Frontal cortex (tissue), 4 donors: ENCODE results near the gene ARFRP1. TPM values are rescaled to one million over a fixed set of nuclear protein-coding genes. Genes with fewer than 3 reads are reported as not detected.
"Not testable (repeated sequence)": the region's sequence is repeated elsewhere in the genome, so short reads cannot be mapped to it uniquely, and the experiment has no call there.

Source experiments
- DNase-seq, 2 donors: peaks; one replicate each; pipeline ENCODE4 v3.0.0; 2012; ENCODE audit warnings: low spot score in 2 of 2
- FAIRE-seq: peaks from 2 replicates; lab custom pipeline; 2012; peaks lifted over from hg19 to GRCh38; lab: Jason Lieb, UNC
- total RNA-seq: library from RNA; depleted of rRNA; stranded (reverse); fragments of >200 nt; gene quantifications from one replicate; pipeline ENCODE4 v1.2.3, GENCODE V29; 2014
- donor health status: control.
- donor health status: control.
- donor health status: control.

Gene ARFRP1
- total RNA-seq, 1 donor from 2014 or later: 18.3 TPM

DNA sequence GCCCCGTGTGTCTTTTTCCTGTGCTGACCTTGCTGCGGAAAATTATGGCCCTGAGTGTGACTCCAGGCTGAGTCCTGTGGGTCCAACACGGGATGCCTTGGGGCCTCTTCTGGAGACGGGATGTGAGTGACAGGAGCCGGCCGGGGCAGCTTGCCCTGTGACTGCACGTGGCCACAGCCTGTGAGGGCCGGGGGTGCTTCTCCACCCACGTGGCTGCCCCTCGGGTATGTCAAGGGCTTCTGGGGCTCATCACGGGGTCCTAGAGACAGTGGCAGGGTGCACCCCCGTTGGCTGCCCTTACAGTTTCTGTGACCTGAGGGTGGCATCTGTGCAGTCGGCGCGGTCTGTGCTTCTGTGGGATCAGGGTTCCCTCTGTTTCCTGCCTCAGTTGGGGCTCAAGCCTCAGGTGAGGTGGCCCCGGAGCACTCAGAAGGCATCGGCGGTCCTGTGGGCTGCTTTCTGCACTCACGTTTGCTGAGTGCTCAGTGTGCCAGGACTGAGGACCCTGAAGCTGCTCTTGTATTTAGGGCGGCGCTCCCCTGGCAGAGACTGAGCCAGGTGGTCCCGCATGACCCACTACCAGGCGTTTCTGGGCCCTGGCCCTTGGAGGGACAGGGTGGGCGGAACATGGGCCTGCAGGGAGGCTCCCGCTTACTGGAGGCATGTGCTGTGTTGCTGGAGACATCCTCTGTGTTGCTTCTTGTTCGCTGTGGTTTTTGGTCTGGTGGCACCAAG, 44.3 kb downstream of the ARFRP1 start:
- DNase-seq: no peak
- FAIRE-seq: no peak

- DNase-seq (no peak), FAIRE-seq (no peak)
These were observed 45.0 kb downstream of the ARFRP1 start for GRCh38 chr20:63662813-63663189.

DNA sequence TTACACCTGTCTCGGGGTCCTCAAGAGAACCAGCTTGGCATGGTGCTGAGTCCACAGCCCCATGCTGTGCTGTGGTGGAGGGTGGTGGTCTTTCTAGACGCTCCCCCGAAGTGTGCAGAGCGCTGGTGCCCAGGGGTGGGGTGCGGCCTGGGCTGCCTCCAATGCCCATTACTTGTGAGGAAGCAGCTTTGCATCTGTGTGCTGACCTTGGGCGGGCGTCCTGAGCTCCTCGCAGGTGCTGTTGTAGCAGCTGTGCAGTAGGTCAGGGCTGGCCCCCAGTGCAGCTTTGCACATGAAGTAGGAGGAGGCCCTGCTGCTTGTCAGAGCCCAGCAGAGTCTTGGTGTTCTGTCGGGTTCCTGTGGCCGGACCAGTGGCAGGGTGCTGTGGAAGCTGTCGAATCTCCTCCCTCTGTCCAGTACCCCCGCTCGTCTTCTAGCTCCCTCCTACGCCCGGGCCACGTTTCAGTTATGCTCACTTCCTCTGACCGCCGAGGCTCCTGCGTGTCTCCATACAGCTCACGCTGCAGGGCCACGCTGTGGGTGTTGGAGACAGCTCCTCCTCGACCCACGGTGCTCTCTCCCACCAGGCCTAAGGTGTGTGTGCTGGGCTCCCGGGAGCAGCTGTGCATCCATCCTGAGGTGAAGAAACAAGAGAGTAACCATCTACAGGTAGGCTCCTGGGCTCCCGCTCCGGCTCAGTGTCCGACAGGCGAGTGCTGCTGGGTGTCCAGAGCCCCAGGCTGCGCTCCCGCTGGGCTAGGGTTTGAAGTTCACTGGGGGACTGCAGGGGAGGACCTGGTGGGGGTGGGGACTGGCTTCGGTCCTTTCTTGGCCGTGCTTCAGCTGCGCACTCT, 45.6 kb downstream of the ARFRP1 start:
- DNase-seq: no peak
- FAIRE-seq: no peak

- FAIRE-seq (no peak), DNase-seq (no peak)
These were observed 46.7 kb downstream of the ARFRP1 start for GRCh38 chr20:63661108-63661507.

GRCh38 chr20:63660622-63661021, 47.2 kb downstream of the ARFRP1 start:
- FAIRE-seq (no peak), DNase-seq (no peak)

- not testable (repeated sequence) for DNase-seq, FAIRE-seq
These were observed 47.6 kb downstream of the ARFRP1 start for GRCh38 chr20:63660174-63660573.

GRCh38 chr20:63659370-63659769, 48.4 kb downstream of the ARFRP1 start:
- no peak for DNase-seq
- no peak for FAIRE-seq

GRCh38 chr20:63658749-63659187, 49.0 kb downstream of the ARFRP1 start:
- DNase-seq: no peak

DNA sequence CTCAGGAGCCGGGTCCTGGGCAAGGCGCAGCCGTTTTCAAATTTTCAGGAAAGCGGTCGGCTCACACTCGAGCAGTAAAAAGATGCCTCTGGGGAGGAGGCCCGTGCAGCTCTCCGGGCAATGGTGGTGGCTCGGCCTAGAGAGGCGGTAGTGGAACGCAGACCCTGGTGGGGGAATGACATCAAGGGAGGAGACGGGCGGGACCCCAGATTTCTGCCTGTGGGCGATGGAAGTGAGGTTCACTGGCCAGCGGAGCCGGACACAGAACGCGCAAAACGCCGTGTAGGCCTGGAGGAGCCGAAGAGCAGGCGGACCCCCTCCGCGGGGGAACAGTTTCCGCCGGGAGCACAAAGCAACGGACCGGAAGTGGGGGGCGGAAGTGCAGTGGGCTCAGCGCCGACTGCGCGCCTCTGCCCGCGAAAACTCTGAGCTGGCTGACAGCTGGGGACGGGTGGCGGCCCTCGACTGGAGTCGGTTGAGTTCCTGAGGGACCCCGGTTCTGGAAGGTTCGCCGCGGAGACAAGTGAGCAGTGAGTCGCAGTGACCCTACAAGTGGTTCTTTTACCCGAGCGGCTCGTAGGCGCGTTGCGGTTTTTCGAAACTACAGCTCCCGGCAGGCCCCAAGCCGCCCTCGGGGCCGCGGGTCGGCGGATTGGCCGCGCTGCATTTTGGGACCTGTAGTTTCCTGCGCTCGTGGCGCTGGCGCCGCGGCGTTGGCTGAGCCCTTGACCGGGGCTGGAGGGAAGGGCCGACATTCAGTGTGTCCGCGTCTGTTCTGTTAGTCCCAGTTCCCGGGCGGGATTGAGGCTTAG, 49.6 kb downstream of the ARFRP1 start, which contains the start of gene RTEL1:
RTEL1 (plus strand) TSS at position 376 of the 812 bp plus-strand sequence. CDS start 1,091 bp downstream, outside the sequence.
- FAIRE-seq (no peak), DNase-seq (peak; percentile 96 to 97)

More at GRCh38 chr20:63658749-63659187, 49.0 kb downstream of the ARFRP1 start:
- FAIRE-seq: no peak

DNA sequence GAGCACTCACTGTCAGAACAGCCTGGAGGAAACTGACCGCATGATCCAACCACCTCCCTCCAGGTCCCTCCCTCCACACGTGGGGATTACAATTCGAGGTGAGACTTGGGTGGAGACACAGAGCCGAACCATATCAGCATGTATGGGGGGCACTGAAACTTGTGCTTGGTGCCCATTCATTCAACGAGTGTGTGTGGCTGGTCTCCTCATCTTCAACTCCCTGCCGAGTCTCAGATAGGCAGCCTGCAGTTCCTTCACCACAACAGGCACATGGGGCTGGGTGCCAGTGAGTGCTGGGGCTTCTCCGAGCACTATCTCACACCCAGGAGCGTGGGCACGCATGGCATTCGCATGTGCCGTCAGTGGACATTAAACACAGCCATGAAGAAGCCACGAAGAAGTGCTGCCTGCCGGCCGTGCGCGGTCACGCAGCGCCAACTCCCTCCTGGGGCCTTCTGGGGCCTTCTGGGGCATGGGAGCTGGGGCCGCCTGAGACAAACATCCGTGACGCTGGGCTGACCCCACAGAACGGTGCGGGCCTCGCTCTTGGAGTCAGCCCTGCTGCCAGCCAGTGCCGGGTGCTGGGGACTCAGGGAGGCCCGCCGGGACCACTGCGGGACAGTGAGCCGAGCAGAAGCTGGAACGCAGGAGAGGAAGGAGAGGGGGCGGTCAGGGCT, 50.4 kb downstream of the ARFRP1 start:
- DNase-seq: no peak
- FAIRE-seq: no peak

DNA sequence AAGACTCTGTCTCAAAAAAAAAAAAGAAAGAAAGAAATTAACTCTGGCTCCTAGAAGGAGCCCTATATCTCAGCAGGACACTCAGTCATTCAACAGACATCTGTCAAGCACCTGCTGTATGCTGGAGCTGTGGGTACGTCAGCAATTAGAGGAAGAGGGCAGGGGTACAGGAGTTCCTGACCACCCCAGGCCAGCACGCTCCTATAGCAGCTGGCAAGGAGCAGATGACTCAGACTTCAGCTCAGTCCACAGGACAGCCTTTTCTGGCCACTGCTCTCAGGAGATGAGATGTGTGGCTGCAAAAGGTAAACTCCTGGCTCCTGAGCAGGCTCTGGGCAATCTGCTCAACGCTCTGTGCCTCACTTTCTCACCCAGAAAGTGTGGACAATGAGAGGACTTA, 51.3 kb downstream of the ARFRP1 start:
- DNase-seq (no peak), FAIRE-seq (no peak)

- DNase-seq (no peak), FAIRE-seq (no peak)
These were observed 52.5 kb downstream of the ARFRP1 start for GRCh38 chr20:63655249-63655648.

- no peak for FAIRE-seq
- no peak for DNase-seq
These were observed 53.7 kb downstream of the ARFRP1 start for GRCh38 chr20:63653974-63654668.

- DNase-seq (peak; percentile 83 to 86), FAIRE-seq (no peak)
These were observed 54.5 kb downstream of the ARFRP1 start, which contains the start of gene STMN3 for GRCh38 chr20:63653041-63653973. STMN3 (minus strand) TSS chr20:63653424; CDS start chr20:63653345, 79 bp downstream.

- FAIRE-seq: no peak
These were observed 55.4 kb downstream of the ARFRP1 start for GRCh38 chr20:63652192-63652980.

GRCh38 chr20:63651942-63652191, 55.9 kb downstream of the ARFRP1 start:
- DNase-seq (no peak), FAIRE-seq (no peak)

More at GRCh38 chr20:63652192-63652980, 55.4 kb downstream of the ARFRP1 start:
- peak in 1 of 2 donors; percentile 51 for DNase-seq

DNA sequence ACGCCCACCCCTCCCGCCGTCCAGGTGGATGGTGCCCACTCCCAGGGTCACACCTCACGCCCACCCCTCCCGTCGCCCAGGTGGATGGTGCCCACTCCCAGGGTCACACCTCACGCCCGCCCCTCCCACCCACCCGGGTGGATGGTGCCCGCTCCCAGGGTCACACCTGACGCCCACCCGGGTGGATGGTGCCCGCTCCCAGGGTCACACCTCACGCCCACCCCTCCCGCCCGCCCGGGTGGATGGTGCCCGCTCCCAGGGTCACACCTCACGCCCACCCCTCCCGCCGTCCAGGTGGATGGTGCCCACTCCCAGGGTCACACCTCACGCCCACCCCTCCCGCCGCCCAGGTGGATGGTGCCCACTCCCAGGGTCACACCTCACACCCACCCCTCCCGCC, 57.3 kb downstream of the ARFRP1 start:
- FAIRE-seq, DNase-seq: not testable (repeated sequence)
